ENCODE data around the gene MBD3L3.
"Not testable (repeated sequence)": the region's sequence is repeated elsewhere in the genome, so short reads cannot be mapped to it uniquely, and the experiment has no call there.

Gene MBD3L3

DNA sequence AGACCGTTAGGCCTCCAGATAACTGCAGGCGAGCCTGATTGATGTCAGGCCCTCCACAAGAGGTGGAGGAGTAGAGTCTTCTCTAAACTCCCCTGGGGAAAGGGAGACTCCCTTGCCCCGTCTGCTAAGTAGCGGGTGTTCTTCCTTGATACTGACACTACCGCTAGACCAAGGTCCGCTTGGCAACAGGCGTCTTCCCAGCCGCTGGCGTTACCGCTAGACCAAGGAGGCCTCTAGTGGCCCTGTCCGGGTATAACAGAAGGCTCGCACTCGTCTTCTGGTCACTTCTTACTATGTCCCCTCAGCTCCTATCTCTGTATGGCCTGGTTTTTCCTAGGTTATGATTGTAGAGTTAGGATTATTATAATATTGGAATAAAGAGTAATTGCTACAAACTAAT, 8.6 kb upstream of the MBD3L3 start:
- in situ Hi-C loops (cut with MboI; ENCODE audit: low pct_unique_long_range_greater_than_20kb, low sequenced_read_pairs); DNase-seq: not testable (repeated sequence)

DNA sequence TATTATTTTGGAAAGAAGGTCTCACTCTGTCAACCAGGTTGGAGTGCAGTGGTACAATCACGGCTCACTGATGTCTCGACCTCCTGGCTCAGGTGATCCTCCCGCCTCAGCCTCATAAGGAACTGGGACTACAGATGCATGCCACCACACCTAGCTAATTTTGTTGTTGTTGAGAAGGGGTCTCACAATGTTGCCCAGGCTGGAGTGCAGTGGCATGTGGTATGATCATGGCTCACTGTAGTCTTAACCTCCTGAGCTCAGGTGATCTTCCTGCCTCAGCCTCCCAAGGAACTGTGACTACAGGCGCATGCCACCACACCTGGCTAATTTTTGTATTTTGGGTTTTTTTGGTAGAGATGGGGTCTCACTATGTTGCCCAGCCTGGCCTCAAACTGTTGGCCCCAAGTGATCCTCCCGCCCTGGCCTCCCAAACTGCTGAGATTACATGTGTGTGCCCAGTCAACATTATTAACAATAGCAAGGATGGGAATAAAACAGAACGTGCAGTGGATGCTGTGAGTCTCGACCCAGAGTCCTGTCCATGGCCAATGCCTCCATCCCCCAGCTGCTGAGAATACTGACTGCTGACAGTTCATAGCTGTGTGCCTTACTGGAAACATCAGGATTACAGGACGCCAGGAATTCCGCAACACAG, 5.4 kb upstream of the MBD3L3 start:
- DNase-seq: no peak
- in situ Hi-C loops (cut with MboI; ENCODE audit: low pct_unique_long_range_greater_than_20kb, low sequenced_read_pairs): no loop called here

- in situ Hi-C loops (cut with MboI; ENCODE audit: low pct_unique_long_range_greater_than_20kb, low sequenced_read_pairs): no loop called here
- peak; percentile 39 for DNase-seq
These were observed 4.9 kb upstream of the MBD3L3 start for GRCh38 chr19:7063339-7063738.

GRCh38 chr19:7059977-7060376, 1.5 kb upstream of the MBD3L3 start:
- DNase-seq; in situ Hi-C loops (cut with MboI; ENCODE audit: low pct_unique_long_range_greater_than_20kb, low sequenced_read_pairs): not testable (repeated sequence)

DNA sequence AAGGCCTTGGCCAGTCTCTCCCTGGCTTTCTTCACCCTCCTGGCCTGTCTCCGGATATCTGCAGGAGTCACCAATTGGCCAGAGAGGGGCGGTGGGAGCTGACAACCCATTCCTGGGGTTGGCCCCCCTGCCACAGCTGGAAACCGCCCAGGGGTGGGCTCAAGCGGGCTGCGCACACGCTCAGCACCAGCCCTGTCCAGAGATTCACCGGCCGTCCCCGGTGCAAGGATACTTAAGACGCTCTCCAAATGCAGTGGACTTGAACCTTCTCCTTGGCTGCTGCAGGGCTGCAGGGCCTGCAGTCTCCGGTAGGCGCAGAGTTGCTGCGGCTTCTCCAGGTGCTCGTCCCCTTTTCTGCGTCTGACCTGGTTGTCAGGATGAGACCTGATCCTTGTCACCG, 2.1 kb downstream of the MBD3L3 start:
- DNase-seq; in situ Hi-C loops (cut with MboI; ENCODE audit: low pct_unique_long_range_greater_than_20kb, low sequenced_read_pairs): not testable (repeated sequence)

- in situ Hi-C loops (cut with MboI; ENCODE audit: low pct_unique_long_range_greater_than_20kb, low sequenced_read_pairs); DNase-seq: not testable (repeated sequence)
These were observed 2.8 kb downstream of the MBD3L3 start for GRCh38 chr19:7055679-7056078.

GRCh38 chr19:7054635-7055368, 3.7 kb downstream of the MBD3L3 start:
- in situ Hi-C loops (cut with MboI; ENCODE audit: low pct_unique_long_range_greater_than_20kb, low sequenced_read_pairs): not testable (repeated sequence)

GRCh38 chr19:7052896-7053295, 5.6 kb downstream of the MBD3L3 start:
- DNase-seq; in situ Hi-C loops (cut with MboI; ENCODE audit: low pct_unique_long_range_greater_than_20kb, low sequenced_read_pairs): not testable (repeated sequence)

More at GRCh38 chr19:7054635-7055368, 3.7 kb downstream of the MBD3L3 start:
- DNase-seq: not testable (repeated sequence)

DNA sequence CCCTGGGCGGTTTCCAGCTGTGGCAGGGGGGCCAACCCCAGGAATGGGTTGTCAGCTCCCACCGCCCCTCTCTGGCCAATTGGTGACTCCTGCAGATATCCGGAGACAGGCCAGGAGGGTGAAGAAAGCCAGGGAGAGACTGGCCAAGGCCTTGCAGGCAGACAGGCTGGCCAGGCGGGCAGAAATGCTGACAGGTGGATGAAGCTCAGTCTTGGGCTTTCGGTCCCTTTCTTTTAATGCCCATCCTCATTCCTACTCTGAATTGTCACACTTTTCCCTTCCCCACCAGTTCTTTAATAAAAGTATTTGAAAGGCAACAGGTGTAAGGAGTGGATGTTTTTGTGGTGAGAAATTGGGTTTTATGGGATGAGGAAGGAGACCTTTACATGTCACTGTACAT, 7.1 kb downstream of the MBD3L3 start:
- DNase-seq; in situ Hi-C loops (cut with MboI; ENCODE audit: low pct_unique_long_range_greater_than_20kb, low sequenced_read_pairs): not testable (repeated sequence)

DNA sequence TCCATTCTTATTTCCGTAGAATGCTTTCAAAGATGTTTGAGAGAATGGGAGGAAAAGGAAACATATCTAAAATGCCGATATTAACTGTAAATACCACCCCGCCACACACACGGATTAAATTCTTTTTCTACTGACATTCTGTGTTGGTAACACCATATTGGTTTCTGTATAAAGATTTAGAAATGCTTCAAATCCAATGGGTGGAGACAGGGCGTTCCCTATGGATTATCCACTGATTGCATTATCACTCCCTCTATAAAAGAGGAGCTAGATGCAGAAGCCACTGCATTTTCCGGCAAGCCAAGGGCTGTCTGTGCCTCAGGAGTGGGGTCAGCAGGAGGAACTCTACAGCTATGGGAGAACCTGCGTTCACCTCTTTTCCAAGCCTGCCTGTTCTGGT, 9.5 kb downstream of the MBD3L3 start, which contains the start of gene MBD3L2:
TSS of gene MBD3L2 (plus strand) at position 301 of the 400 bp plus-strand sequence. CDS start at position 354, 53 bp downstream.
- in situ Hi-C loops (cut with MboI; ENCODE audit: low pct_unique_long_range_greater_than_20kb, low sequenced_read_pairs); DNase-seq: not testable (repeated sequence)

- in situ Hi-C loops (cut with MboI; ENCODE audit: low pct_unique_long_range_greater_than_20kb, low sequenced_read_pairs); DNase-seq: not testable (repeated sequence)
These were observed 16.9 kb downstream of the MBD3L3 start for GRCh38 chr19:7041563-7041962.

- DNase-seq; in situ Hi-C loops (cut with MboI; ENCODE audit: low pct_unique_long_range_greater_than_20kb, low sequenced_read_pairs): not testable (repeated sequence)
These were observed 18.4 kb downstream of the MBD3L3 start, which contains the start of gene MBD3L4 for GRCh38 chr19:7040079-7040478. MBD3L4 (minus strand) TSS chr19:7040179; CDS start chr19:7040144, 35 bp downstream.

GRCh38 chr19:7030278-7030677, 28.2 kb downstream of the MBD3L3 start, which contains the start of gene MBD3L5:
MBD3L5 (plus strand) TSS chr19:7030578; CDS start chr19:7030612, 34 bp downstream.
- in situ Hi-C loops (cut with MboI; ENCODE audit: low pct_unique_long_range_greater_than_20kb, low sequenced_read_pairs): not testable (repeated sequence)

GRCh38 chr19:7028790-7029189, 29.7 kb downstream of the MBD3L3 start:
- in situ Hi-C loops (cut with MboI; ENCODE audit: low pct_unique_long_range_greater_than_20kb, low sequenced_read_pairs); DNase-seq: not testable (repeated sequence)

More at GRCh38 chr19:7030278-7030677, 28.2 kb downstream of the MBD3L3 start, which contains the start of gene MBD3L5:
- DNase-seq: not testable (repeated sequence)

- in situ Hi-C loops (cut with MboI; ENCODE audit: low pct_unique_long_range_greater_than_20kb, low sequenced_read_pairs); DNase-seq: not testable (repeated sequence)
These were observed 37.1 kb downstream of the MBD3L3 start, which contains the start of gene MBD3L2B for GRCh38 chr19:7021331-7021730. MBD3L2B (minus strand) TSS chr19:7021431; CDS start chr19:7021397, 34 bp downstream.

DNA sequence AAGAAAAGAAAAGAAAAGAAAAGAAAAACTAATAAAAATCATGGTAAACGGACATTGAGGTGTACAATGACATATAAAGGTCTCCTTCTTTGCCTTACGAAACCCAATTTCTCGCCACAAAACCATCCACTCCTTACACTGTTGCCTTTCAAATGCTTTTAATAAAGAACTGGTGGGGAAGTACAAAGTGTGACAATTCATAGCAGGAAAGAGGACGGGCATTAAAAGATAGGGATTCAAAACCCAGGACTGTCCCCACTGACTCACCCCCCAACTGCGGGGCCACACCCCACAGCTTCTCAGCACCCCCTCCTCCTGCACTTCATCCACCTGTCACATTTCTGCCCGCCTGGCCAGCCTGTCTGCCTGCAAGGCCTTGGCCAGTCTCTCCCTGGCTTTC, 39.6 kb downstream of the MBD3L3 start:
- in situ Hi-C loops (cut with MboI; ENCODE audit: low pct_unique_long_range_greater_than_20kb, low sequenced_read_pairs): no loop called here

GRCh38 chr19:7013678-7014077, 44.8 kb downstream of the MBD3L3 start:
- DNase-seq: peak; percentile 51
- in situ Hi-C loops (cut with MboI; ENCODE audit: low pct_unique_long_range_greater_than_20kb, low sequenced_read_pairs): no loop called here

More for the DNA sequence above, 39.6 kb downstream of the MBD3L3 start:
- DNase-seq: no peak

GRCh38 chr19:7010722-7011593, 47.5 kb downstream of the MBD3L3 start:
- in situ Hi-C loops (cut with MboI; ENCODE audit: low pct_unique_long_range_greater_than_20kb, low sequenced_read_pairs): no loop called here
- no peak for DNase-seq

GRCh38 chr19:7007859-7008258, 50.6 kb downstream of the MBD3L3 start:
- in situ Hi-C loops (cut with MboI; ENCODE audit: low pct_unique_long_range_greater_than_20kb, low sequenced_read_pairs): no loop called here
- DNase-seq: peak; percentile 40
